CD14-positive monocyte (primary cell): ENCODE data around the gene SEMA5B. TPM values are rescaled to one million over a fixed set of nuclear protein-coding genes. Genes with fewer than 3 reads are reported as not detected.

Experiments
- DNase-seq, 3 donors: peaks; one replicate each; pipeline ENCODE4 v3.0.0-alpha.2; 2011 to 2022
- H2AFZ ChIP-seq: 2 replicates; pipeline ENCODE4 v1.6.0; 2012; ENCODE audit warnings: mild to moderate bottlenecking, low read depth, low read length, inconsistent platforms; ENCODE audit not compliant: insufficient read depth, poor library complexity, severe bottlenecking
- H3K27ac ChIP-seq, 2 donors: 1 replicate in 1 of 2; 2 replicates in 1 of 2; pipeline ENCODE4 v1.5.1; 2012 to 2013; ENCODE audit warnings: low read length in 2 of 2, control low read depth in 1 of 2, inconsistent platforms in 1 of 2, low read depth in 1 of 2, mild to moderate bottlenecking in 1 of 2
- H3K27me3 ChIP-seq, 2 donors: one replicate each; pipeline versions ENCODE4 v1.6.0 to v1.6.1; 2011 to 2013; ENCODE audit warnings: low read length in 2 of 2; ENCODE audit not compliant: control insufficient read depth in 2 of 2, insufficient read depth in 2 of 2
- H3K36me3 ChIP-seq, 2 donors: replicated peaks in 1 of 2; 1 replicate in 1 of 2; 2 replicates in 1 of 2; pipeline versions ENCODE4 v1.5.1 to v1.6.1; 2012 to 2013; ENCODE audit warnings: low read length in 2 of 2, control low read depth in 1 of 2, inconsistent platforms in 1 of 2, mild to moderate bottlenecking in 1 of 2; ENCODE audit not compliant: insufficient read depth in 2 of 2, control insufficient read depth in 1 of 2
- H3K4me1 ChIP-seq, 2 donors: 1 replicate in 1 of 2; 2 replicates in 1 of 2; pipeline versions ENCODE4 v1.5.1 to v1.6.1; 2012 to 2013; ENCODE audit warnings: low read length in 2 of 2, control low read depth in 1 of 2, inconsistent platforms in 1 of 2, mild to moderate bottlenecking in 1 of 2, moderate library complexity in 1 of 2; ENCODE audit not compliant: insufficient read depth in 2 of 2, control insufficient read depth in 1 of 2
- H3K4me2 ChIP-seq: replicated peaks from 2 replicates; pipeline ENCODE3; 2012; ENCODE audit warnings: low read length, moderate library complexity, mild to moderate bottlenecking; ENCODE audit not compliant: poor library complexity, severe bottlenecking; ENCODE audit errors: extremely low read depth
- H3K4me3 ChIP-seq, 3 experiments: fragments of 200-600 bp in 1 of 3; sonication (generic) in 1 of 3; replicated peaks in 1 of 3; 1 replicate in 2 of 3; 2 replicates in 1 of 3; pipeline ENCODE4 v1.5.1; 2011 to 2013; ENCODE audit warnings: low read length in 3 of 3, mild to moderate bottlenecking in 3 of 3, control low read depth in 2 of 3, low read depth in 2 of 3, inconsistent platforms in 1 of 3, moderate library complexity in 1 of 3
- H3K79me2 ChIP-seq: 2 replicates; pipeline ENCODE4 v1.6.0; 2012; ENCODE audit warnings: mild to moderate bottlenecking, control low read depth, inconsistent platforms, low read length, moderate library complexity; ENCODE audit not compliant: insufficient read depth
- H3K9ac ChIP-seq: 2 replicates; pipeline ENCODE4 v1.6.0; 2017; ENCODE audit warnings: low read length, mild to moderate bottlenecking; ENCODE audit not compliant: insufficient read depth, poor library complexity, severe bottlenecking
- H3K9me3 ChIP-seq, 2 donors: replicated peaks in 1 of 2; 1 replicate in 1 of 2; 2 replicates in 1 of 2; pipeline versions ENCODE4 v1.5.1 to v1.6.1; 2012 to 2013; ENCODE audit warnings: low read length in 2 of 2, control low read depth in 1 of 2; ENCODE audit not compliant: control insufficient read depth in 1 of 2, insufficient read depth in 1 of 2
- H4K20me1 ChIP-seq: 2 replicates; pipeline ENCODE4 v1.6.0; 2012; ENCODE audit warnings: mild to moderate bottlenecking, low read length, control low read depth, moderate library complexity; ENCODE audit not compliant: insufficient read depth
- H3K27ac Mint-ChIP-seq, 7 donors: one replicate each; pipeline ENCODE4 v1.8.0; 2020; ENCODE audit warnings: mild to moderate bottlenecking in 7 of 7, mixed read lengths in 7 of 7, moderate library complexity in 6 of 7, inconsistent platforms in 2 of 7
- H3K27me3 Mint-ChIP-seq, 3 donors: one replicate each; pipeline ENCODE4 v1.8.0; 2021 to 2022; ENCODE audit warnings: low read depth in 3 of 3, mild to moderate bottlenecking in 3 of 3, mixed read lengths in 3 of 3, moderate library complexity in 3 of 3, inconsistent platforms in 1 of 3
- H3K36me3 Mint-ChIP-seq, 2 donors: one replicate each; pipeline ENCODE4 v1.8.0; 2020; ENCODE audit warnings: mixed read lengths in 2 of 2, inconsistent platforms in 1 of 2, mild to moderate bottlenecking in 1 of 2
- H3K4me1 Mint-ChIP-seq: one replicate; pipeline ENCODE4 v1.8.0; 2020; ENCODE audit warnings: mild to moderate bottlenecking, mixed read lengths
- H3K4me3 Mint-ChIP-seq, 2 donors: one replicate each; pipeline ENCODE4 v1.8.0; 2020; ENCODE audit warnings: mild to moderate bottlenecking in 2 of 2, mixed read lengths in 2 of 2, moderate library complexity in 1 of 2
- H3K9me3 Mint-ChIP-seq, 7 donors: one replicate each; pipeline ENCODE4 v1.8.0; 2020 to 2022; ENCODE audit warnings: mixed read lengths in 7 of 7, mild to moderate bottlenecking in 6 of 7, moderate library complexity in 6 of 7, inconsistent platforms in 2 of 7
- CTCF ChIP-seq: fragments of 200-600 bp; IDR thresholded peaks from one replicate; pipeline ENCODE4 v1.8.0; 2022; ENCODE audit warnings: antibody characterized with exemption, mild to moderate bottlenecking
- WGBS: methylation state at CpG from one replicate; pipeline ENCODE4 v1.1.5; 2013; ENCODE audit warnings: missing lambda C conversion rate; ENCODE audit not compliant: insufficient coverage; 5-methylcytosine and 5-hydroxymethylcytosine counted together
- intact Hi-C, 2 donors: fragments of 100-400 bp; cut with micrococcal nuclease; formaldehyde crosslinking; loops; one replicate each; pipeline versions ENCODE4 v1.15.0 to v1.15.1; 2023
- polyA plus RNA-seq, 3 donors: library from polyadenylated mRNA; depleted of rRNA in 1 of 3; unstranded in 2 of 3; stranded (reverse) in 1 of 3; fragments of 300-500 nt in 2 of 3; fragments of >200 nt in 1 of 3; fragmentation: Illumina TruSeq in 2 of 3; gene quantifications; 1 replicate in 2 of 3; 2 replicates in 1 of 3; pipeline ENCODE4 v1.2.3, GENCODE V29; 2012 to 2021

Gene SEMA5B
- polyA plus RNA-seq, 3 donors, result not detected

- peak overlapping the region; percentile 47 for H3K9ac ChIP-seq
- Mint-ChIP-seq H3K9me3 (peaks cover 0 to 21% (median 11%) of the 10 kb centered on the region in 7 donors), H3K27me3 (peaks cover 0 to 38% (median 33%) of the 10 kb centered on the region in 3 donors), H3K4me1 (peaks cover 23% of the 10 kb centered on the region), H3K27ac (no peak overlapping the region), H3K4me3 (peak overlapping the region; percentile 90 to 91), H3K36me3 (peaks cover 7 to 16% of the 10 kb centered on the region in 2 donors)
- peak overlapping the region; percentile 5 to 82 (median 46) for H3K4me3 ChIP-seq
- H2AFZ ChIP-seq, result peak overlapping the region; percentile 86
- no peaks in the 10 kb centered on the region for H3K79me2 ChIP-seq
- 1% methylated on average over 17 of the region's 21 CpGs for WGBS
- H3K27ac ChIP-seq, result no peak overlapping the region
- peak overlapping the region; percentile 93 for H3K4me2 ChIP-seq
- intact Hi-C loops, result no loop called here
- H3K9me3 ChIP-seq, result peaks cover 0 to 16% of the 10 kb centered on the region in 2 donors
- no peaks in the 10 kb centered on the region for H4K20me1 ChIP-seq
- DNase-seq, result peak in 2 of 3 donors; percentile 9 to 15
- H3K36me3 ChIP-seq, result no peaks in the 10 kb centered on the region
- peaks cover 22 to 27% of the 10 kb centered on the region in 2 donors for H3K4me1 ChIP-seq
- H3K27me3 ChIP-seq, result peaks cover 61 to 79% of the 10 kb centered on the region in 2 donors
- TF ChIP-seq CTCF, result peak; percentile 42
Observed at GRCh38 chr3:123028233-123028828, 768 bp upstream of the SEMA5B start.

GRCh38 chr3:123026565-123027291 is 835 bp downstream of the SEMA5B start:
- peak overlapping the region; percentile 15 for H3K9ac ChIP-seq
- H3K27me3 Mint-ChIP-seq, result peaks cover 10 to 50% (median 38%) of the 10 kb centered on the region in 3 donors
- intact Hi-C loops, result no loop called here
- no peaks in the 10 kb centered on the region for H3K36me3 ChIP-seq
- H3K9me3 Mint-ChIP-seq, result peaks cover 0 to 21% (median 11%) of the 10 kb centered on the region in 7 donors
- H3K36me3 Mint-ChIP-seq, result peaks cover 7 to 16% of the 10 kb centered on the region in 2 donors
- H2AFZ ChIP-seq, result peak overlapping the region; percentile 86
- H3K79me2 ChIP-seq, result no peaks in the 10 kb centered on the region
- H3K4me3 ChIP-seq, result peak overlapping the region; percentile 10 to 82 (median 47)
- no peak overlapping the region for H3K27ac Mint-ChIP-seq
- peaks cover 65 to 95% of the 10 kb centered on the region in 2 donors for H3K27me3 ChIP-seq
- peak overlapping the region; percentile 90 to 98 for H3K4me3 Mint-ChIP-seq
- H3K4me1 Mint-ChIP-seq, result peaks cover 23% of the 10 kb centered on the region
- TF ChIP-seq CTCF, result no peak
- H3K9me3 ChIP-seq, result peaks cover 0 to 16% of the 10 kb centered on the region in 2 donors
- peak in 1 of 3 donors; percentile 12 for DNase-seq
- WGBS, result under 1% methylated on average over 62 of the region's 62 CpGs
- no peak overlapping the region for H3K27ac ChIP-seq
- no peaks in the 10 kb centered on the region for H4K20me1 ChIP-seq
- H3K4me1 ChIP-seq, result peaks cover 22 to 27% of the 10 kb centered on the region in 2 donors
- peak overlapping the region; percentile 93 for H3K4me2 ChIP-seq
